HL-60 (cell line): ENCODE data around the gene MMP3.

Experiments
- CTCF ChIP-seq: IDR thresholded peaks from one replicate; pipeline ENCODE4 v1.5.1; 2011; ENCODE audit warnings: low read length, control low read depth, inconsistent platforms; ENCODE audit not compliant: insufficient read depth
- POLR2AphosphoS5 ChIP-seq: IDR thresholded peaks from 2 replicates; pipeline ENCODE4 v1.6.1; 2012; ENCODE audit warnings: low read depth

GRCh38 chr11:102837646-102838045, 5.8 kb downstream of the MMP3 start:
- TF ChIP-seq CTCF, result no peak
- no peak for TF ChIP-seq POLR2AphosphoS5
